Caco-2 (cell line): ENCODE results near the gene KMT5C. TPM values are rescaled to one million over a fixed set of nuclear protein-coding genes. Genes with fewer than 3 reads are reported as not detected.

ENCODE experiments used
- Bru-seq: library from RNA; stranded (reverse); fragments of 400-500 nt; gene quantifications from one replicate; lab custom pipeline; 2021; lab: Mats Ljungman, UMichigan
- BruChase-seq, 2 experiments: library from RNA; stranded (reverse); fragments of 400-500 nt; gene quantifications; one replicate each; lab custom pipeline; 2021; lab: Mats Ljungman, UMichigan
- BruUV-seq: library from RNA; stranded (reverse); fragments of 400-500 nt; replicated peaks from 2 replicates; lab custom pipeline; 2021; lab: Mats Ljungman, UMichigan
- CTCF ChIA-PET: fragments of 300-600 bp; sonication (Branson Sonifier 250); formaldehyde crosslinking; loops from one replicate; lab custom pipeline; 2022; ENCODE audit warnings: antibody characterized with exemption; lab: Charles Lee
- POLR2A ChIA-PET: fragments of 300-600 bp; sonication (Branson Sonifier 250); formaldehyde crosslinking; loops from one replicate; lab custom pipeline; 2022; ENCODE audit warnings: antibody characterized with exemption; lab: Charles Lee
- DNase-seq, 2 experiments: peaks; one replicate each; pipeline versions ENCODE4 v3.0.0 to v3.0.0-alpha.2; 2020 to 2022
- H3K27me3 ChIP-seq: replicated peaks from 2 replicates; pipeline ENCODE4 v1.6.0; 2011; ENCODE audit warnings: low read length; ENCODE audit not compliant: control insufficient read depth, insufficient read depth
- H3K36me3 ChIP-seq: 2 replicates; pipeline ENCODE4 v1.5.1; 2011; ENCODE audit warnings: low read length; ENCODE audit not compliant: control insufficient read depth, insufficient read depth
- H3K4me1 ChIP-seq: fragments of 250-450 bp; sonication (Bioruptor Pico); 2 replicates; pipeline ENCODE4 v1.5.1; 2020; ENCODE audit warnings: mild to moderate bottlenecking
- H3K4me3 ChIP-seq: 2 replicates; pipeline ENCODE4 v1.5.1; 2011; ENCODE audit warnings: low read depth, mild to moderate bottlenecking, control low read depth, low read length
- H3K9me3 ChIP-seq: fragments of 250-450 bp; sonication (Bioruptor Pico); 2 replicates; pipeline ENCODE4 v1.5.1; 2020; ENCODE audit warnings: mild to moderate bottlenecking, moderate library complexity
- H3K27ac Mint-ChIP-seq: one replicate; pipeline ENCODE4 v1.8.0; 2022; ENCODE audit warnings: mixed read lengths; ENCODE audit not compliant: unreplicated experiment
- H3K27me3 Mint-ChIP-seq: one replicate; pipeline ENCODE4 v1.8.0; 2022; ENCODE audit warnings: mixed read lengths; ENCODE audit not compliant: insufficient read depth, unreplicated experiment
- H3K36me3 Mint-ChIP-seq: one replicate; pipeline ENCODE4 v1.8.0; 2022; ENCODE audit warnings: mild to moderate bottlenecking, mixed read lengths; ENCODE audit not compliant: insufficient read depth, unreplicated experiment
- H3K4me1 Mint-ChIP-seq: one replicate; pipeline ENCODE4 v1.8.0; 2022; ENCODE audit warnings: low read depth, mixed read lengths; ENCODE audit not compliant: unreplicated experiment
- H3K4me3 Mint-ChIP-seq: one replicate; pipeline ENCODE4 v1.8.0; 2022; ENCODE audit warnings: mild to moderate bottlenecking, moderate library complexity, mixed read lengths; ENCODE audit not compliant: unreplicated experiment
- H3K9me3 Mint-ChIP-seq: one replicate; pipeline ENCODE4 v1.8.0; 2022; ENCODE audit warnings: mixed read lengths; ENCODE audit not compliant: unreplicated experiment
- CTCF ChIP-seq, 2 experiments: fragments of 200-600 bp in 1 of 2; IDR thresholded peaks; 1 replicate in 1 of 2; 2 replicates in 1 of 2; pipeline versions ENCODE4 v1.5.1 to v1.8.0; 2011 to 2022; ENCODE audit warnings: antibody characterized with exemption in 1 of 2, control low read depth in 1 of 2, inconsistent platforms in 1 of 2, low read depth in 1 of 2, low read length in 1 of 2, mild to moderate bottlenecking in 1 of 2, moderate library complexity in 1 of 2; ENCODE audit not compliant: insufficient read depth in 1 of 2, severe bottlenecking in 1 of 2, unreplicated experiment in 1 of 2
- intact Hi-C: fragments of 100-400 bp; cut with micrococcal nuclease; formaldehyde crosslinking; loops from one replicate; pipeline ENCODE4 v1.10.0; 2022; ENCODE audit not compliant: unreplicated experiment
- long read RNA-seq: library from polyadenylated mRNA; stranded (forward); transcript quantifications from one replicate; pipeline ENCODE4 v2.0.0, GENCODE V29; 2022
- total RNA-seq: library from RNA; stranded (reverse); gene quantifications from 2 replicates; pipeline ENCODE4 v1.2.3, GENCODE V29; 2022

Gene KMT5C
- 25.8 and 26.3 TPM in 2 replicates for total RNA-seq
- Bru-seq, nascent RNA: percentile 48 among the genes with signal in this experiment
- percentile 55 among the genes with signal in this experiment for BruChase-seq, experiment 1, labeled RNA remaining after a 2-hour chase
- BruChase-seq, experiment 2, labeled RNA remaining after a 6-hour chase: percentile 51 among the genes with signal in this experiment
- long read RNA-seq, partial matches to known transcripts: 0 of 6 reads
- long read RNA-seq, other reads (novel, unspliced or antisense): 3 of 6 reads

GRCh38 chr19:55339105-55339888, at the start of gene KMT5C:
Gene KMT5C (plus strand): TSS chr19:55339876. CDS start chr19:55341937, 2,061 bp downstream.
- H3K9me3 Mint-ChIP-seq: no peaks in the 10 kb centered on the region
- Histone ChIP-seq H3K4me3 (peak within 1 kb of the TSS; percentile 67), H3K36me3 (peaks cover 3% of the 10 kb centered on the region; the same call in 1 of the 2 replicates), H3K9me3 (no peaks in the 10 kb centered on the region), H3K4me1 (peaks cover 10% of the 10 kb centered on the region; the same call in 1 of the 2 replicates), H3K27me3 (no peaks in the 10 kb centered on the region)
- no peaks in the 10 kb centered on the region for H3K27me3 Mint-ChIP-seq
- CTCF ChIA-PET: interaction anchor here (0.5 to 1.8 kb wide), 23 partner anchors 9 to 315 kb away, joined by 3 to 30 read pairs (median 4); partner anchors contain the start of genes HSPBP1, ISOC2, PPP6R1 and SYT5
- POLR2A ChIA-PET: interaction anchor here (0.5 to 1.8 kb wide), 30 partner anchors 8 to 315 kb away, joined by 3 to 29 read pairs (median 6); partner anchors contain the start of genes DNAAF3, FIZ1, HSPBP1 and ISOC2
- peak within 1 kb of the TSS; percentile 91 for H3K4me3 Mint-ChIP-seq
- peak within 1 kb of the TSS; percentile 95 for H3K27ac Mint-ChIP-seq
- peak; percentile 100 for DNase-seq
- peaks cover 14% of the 10 kb centered on the region for H3K4me1 Mint-ChIP-seq
- intact Hi-C loops: loop anchor here (1.0 to 2.0 kb wide), 7 partner anchors 15 to 173 kb away; partner anchors contain the start of genes COX6B2, DNAAF3, HSPBP1 and PPP6R1
- peak in 1 of 2 experiments; percentile 43 for TF ChIP-seq CTCF (IDR thresholded peaks at IDR 0.05; ENCODE audit: insufficient read depth in 1 of 2, low read depth in 1 of 2, low read length in 1 of 2, severe bottlenecking in 1 of 2, unreplicated experiment in 1 of 2)
- no TSS peak for BruUV-seq
- H3K36me3 Mint-ChIP-seq: peaks cover 33% of the 10 kb centered on the region

- POLR2A ChIA-PET: interaction anchor here (0.6 kb wide), 1 partner anchor 13 kb away, joined by 4 read pairs; no protein-coding TSS in a partner anchor
- H3K4me1 Mint-ChIP-seq: no peaks in the 10 kb centered on the region
- TF ChIP-seq CTCF (IDR thresholded peaks at IDR 0.05; ENCODE audit: insufficient read depth in 1 of 2, low read depth in 1 of 2, low read length in 1 of 2, severe bottlenecking in 1 of 2, unreplicated experiment in 1 of 2): no peak
- no peak overlapping the region for H3K27ac Mint-ChIP-seq
- H3K4me3 ChIP-seq: no peak overlapping the region
- CTCF ChIA-PET: interaction anchor here (0.6 kb wide), 1 partner anchor 26 kb away, joined by 3 read pairs; no protein-coding TSS in a partner anchor
- H3K27me3 ChIP-seq: no peaks in the 10 kb centered on the region
- no peak overlapping the region for H3K4me3 Mint-ChIP-seq
- no peaks in the 10 kb centered on the region for H3K9me3 ChIP-seq
- no peaks in the 10 kb centered on the region for H3K9me3 Mint-ChIP-seq
- no peaks in the 10 kb centered on the region for H3K27me3 Mint-ChIP-seq
- peaks cover 39% of the 10 kb centered on the region for H3K36me3 Mint-ChIP-seq
- H3K4me1 ChIP-seq: 0 out of 2 replicates have a peak, but pooled peaks cover 3% of the 10 kb centered on the region
- H3K36me3 ChIP-seq: no peaks in the 10 kb centered on the region
- DNase-seq: no peak
- intact Hi-C loops: no loop called here
- BruUV-seq: no TSS peak
These were observed 42.4 kb upstream of the KMT5C start for GRCh38 chr19:55297267-55297666.

DNA sequence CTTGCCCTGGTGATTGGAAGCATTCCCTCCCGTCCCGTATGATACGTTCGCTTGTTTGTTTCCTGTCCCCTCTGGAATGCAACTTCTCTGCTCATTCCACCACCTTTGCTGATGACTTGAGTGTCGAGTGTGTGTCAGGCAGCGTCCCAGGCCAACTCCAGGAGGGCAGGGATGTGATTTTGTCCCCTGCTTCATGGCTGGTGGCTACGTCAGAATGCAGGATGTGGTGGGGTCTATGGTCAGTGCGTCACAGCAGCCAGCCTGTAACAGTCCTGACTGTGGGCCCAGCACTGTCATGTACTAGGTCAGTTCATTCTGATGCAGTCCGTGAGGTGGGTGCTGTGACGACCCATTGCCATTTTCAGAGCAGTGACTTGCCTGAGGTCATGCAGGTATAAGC, 39.7 kb upstream of the KMT5C start:
- Mint-ChIP-seq H3K27me3 (no peaks in the 10 kb centered on the region), H3K9me3 (no peaks in the 10 kb centered on the region), H3K4me1 (no peaks in the 10 kb centered on the region), H3K36me3 (peaks cover 33% of the 10 kb centered on the region), H3K4me3 (no peak overlapping the region), H3K27ac (no peak overlapping the region)
- intact Hi-C loops: no loop called here
- BruUV-seq: no TSS peak
- Histone ChIP-seq H3K36me3 (peaks cover 2% of the 10 kb centered on the region), H3K9me3 (no peaks in the 10 kb centered on the region), H3K27me3 (no peaks in the 10 kb centered on the region), H3K4me3 (no peak overlapping the region), H3K4me1 (0 out of 2 replicates have a peak, but pooled peaks cover 3% of the 10 kb centered on the region)
- CTCF ChIA-PET: no interaction called here
- no peak for TF ChIP-seq CTCF (IDR thresholded peaks at IDR 0.05; ENCODE audit: insufficient read depth in 1 of 2, low read depth in 1 of 2, low read length in 1 of 2, severe bottlenecking in 1 of 2, unreplicated experiment in 1 of 2)
- POLR2A ChIA-PET: no interaction called here
- DNase-seq: no peak
